ENCODE results near the gene KDM5A.

KDM5A gene

GRCh38 chr12:273382-273781 lies 115.7 kb downstream of the KDM5A start:
- Histone ChIP-seq H3K36me3 (ENCODE audit: insufficient read depth, low read length) (no peaks in the 10 kb centered on the region), H3K4me1 (ENCODE audit: insufficient read depth, low read length) (no peaks in the 10 kb centered on the region), H3K9me3 (ENCODE audit: control insufficient read depth, insufficient read depth, low read length) (no peaks in the 10 kb centered on the region), H3K9ac (ENCODE audit: low read depth, low read length) (no peak overlapping the region)

- H3K4me1 ChIP-seq (ENCODE audit: insufficient read depth, low read length) = no peaks in the 10 kb centered on the region
- H3K36me3 ChIP-seq (ENCODE audit: insufficient read depth, low read length) = no peaks in the 10 kb centered on the region
- no peak overlapping the region for H3K9ac ChIP-seq (ENCODE audit: low read depth, low read length)
- H3K9me3 ChIP-seq (ENCODE audit: control insufficient read depth, insufficient read depth, low read length) = no peaks in the 10 kb centered on the region
Measured at GRCh38 chr12:272942-273341, 116.2 kb downstream of the KDM5A start.

GRCh38 chr12:271161-271560 lies 118.0 kb downstream of the KDM5A start:
- no peaks in the 10 kb centered on the region for H3K9me3 ChIP-seq (ENCODE audit: control insufficient read depth, insufficient read depth, low read length)
- no peaks in the 10 kb centered on the region for H3K36me3 ChIP-seq (ENCODE audit: insufficient read depth, low read length)
- no peaks in the 10 kb centered on the region for H3K4me1 ChIP-seq (ENCODE audit: insufficient read depth, low read length)
- no peak overlapping the region for H3K9ac ChIP-seq (ENCODE audit: low read depth, low read length)

GRCh38 chr12:269191-269590 lies 119.9 kb downstream of the KDM5A start:
- Histone ChIP-seq H3K9ac (ENCODE audit: low read depth, low read length) (no peak overlapping the region), H3K4me1 (ENCODE audit: insufficient read depth, low read length) (no peaks in the 10 kb centered on the region), H3K36me3 (ENCODE audit: insufficient read depth, low read length) (no peaks in the 10 kb centered on the region), H3K9me3 (ENCODE audit: control insufficient read depth, insufficient read depth, low read length) (no peaks in the 10 kb centered on the region)

- no peaks in the 10 kb centered on the region for H3K36me3 ChIP-seq (ENCODE audit: insufficient read depth, low read length)
- no peak overlapping the region for H3K9ac ChIP-seq (ENCODE audit: low read depth, low read length)
- no peaks in the 10 kb centered on the region for H3K4me1 ChIP-seq (ENCODE audit: insufficient read depth, low read length)
- no peaks in the 10 kb centered on the region for H3K9me3 ChIP-seq (ENCODE audit: control insufficient read depth, insufficient read depth, low read length)
Measured at GRCh38 chr12:268483-268840, 120.7 kb downstream of the KDM5A start.

- H3K4me1 ChIP-seq (ENCODE audit: insufficient read depth, low read length) = no peaks in the 10 kb centered on the region; the same call in 1 of the 2 replicates
- H3K9ac ChIP-seq (ENCODE audit: low read depth, low read length) = no peak overlapping the region
- no peaks in the 10 kb centered on the region for H3K36me3 ChIP-seq (ENCODE audit: insufficient read depth, low read length)
- no peaks in the 10 kb centered on the region for H3K9me3 ChIP-seq (ENCODE audit: control insufficient read depth, insufficient read depth, low read length)
Measured at GRCh38 chr12:267581-268482, 121.3 kb downstream of the KDM5A start.

- Histone ChIP-seq H3K4me1 (ENCODE audit: insufficient read depth, low read length) (no peaks in the 10 kb centered on the region; the same call in none of the 2 replicates), H3K36me3 (ENCODE audit: insufficient read depth, low read length) (no peaks in the 10 kb centered on the region), H3K9ac (ENCODE audit: low read depth, low read length) (no peak overlapping the region), H3K9me3 (ENCODE audit: control insufficient read depth, insufficient read depth, low read length) (no peaks in the 10 kb centered on the region)
Measured at GRCh38 chr12:265096-265495, 124.0 kb downstream of the KDM5A start.

- no peaks in the 10 kb centered on the region; the same call in none of the 2 replicates for H3K4me1 ChIP-seq (ENCODE audit: insufficient read depth, low read length)
- no peaks in the 10 kb centered on the region for H3K36me3 ChIP-seq (ENCODE audit: insufficient read depth, low read length)
- no peaks in the 10 kb centered on the region for H3K9me3 ChIP-seq (ENCODE audit: control insufficient read depth, insufficient read depth, low read length)
- no peak overlapping the region for H3K9ac ChIP-seq (ENCODE audit: low read depth, low read length)
Measured at GRCh38 chr12:264269-264668, 124.9 kb downstream of the KDM5A start.

GRCh38 chr12:263574-263973 lies 125.5 kb downstream of the KDM5A start:
- H3K9me3 ChIP-seq (ENCODE audit: control insufficient read depth, insufficient read depth, low read length) = no peaks in the 10 kb centered on the region
- H3K4me1 ChIP-seq (ENCODE audit: insufficient read depth, low read length) = no peaks in the 10 kb centered on the region; the same call in none of the 2 replicates
- H3K36me3 ChIP-seq (ENCODE audit: insufficient read depth, low read length) = no peaks in the 10 kb centered on the region
- no peak overlapping the region for H3K9ac ChIP-seq (ENCODE audit: low read depth, low read length)

- H3K4me1 ChIP-seq (ENCODE audit: insufficient read depth, low read length) = no peaks in the 10 kb centered on the region; the same call in none of the 2 replicates
- H3K36me3 ChIP-seq (ENCODE audit: insufficient read depth, low read length) = no peaks in the 10 kb centered on the region
- H3K9me3 ChIP-seq (ENCODE audit: control insufficient read depth, insufficient read depth, low read length) = no peaks in the 10 kb centered on the region
- no peak within 1 kb of the TSS for H3K9ac ChIP-seq (ENCODE audit: low read depth, low read length)
Measured at GRCh38 chr12:262817-263216, 126.3 kb downstream of the KDM5A start, which contains the start of gene SLC6A13. SLC6A13 (minus strand) TSS chr12:262836; CDS start chr12:260052, 2,784 bp downstream.

- no peaks in the 10 kb centered on the region for H3K36me3 ChIP-seq (ENCODE audit: insufficient read depth, low read length)
- no peaks in the 10 kb centered on the region for H3K9me3 ChIP-seq (ENCODE audit: control insufficient read depth, insufficient read depth, low read length)
- no peaks in the 10 kb centered on the region; the same call in none of the 2 replicates for H3K4me1 ChIP-seq (ENCODE audit: insufficient read depth, low read length)
- H3K9ac ChIP-seq (ENCODE audit: low read depth, low read length) = no peak overlapping the region
Measured at GRCh38 chr12:262113-262512, 127.0 kb downstream of the KDM5A start.

- H3K9ac ChIP-seq (ENCODE audit: low read depth, low read length) = no peak overlapping the region
- no peaks in the 10 kb centered on the region; the same call in none of the 2 replicates for H3K4me1 ChIP-seq (ENCODE audit: insufficient read depth, low read length)
- no peaks in the 10 kb centered on the region for H3K9me3 ChIP-seq (ENCODE audit: control insufficient read depth, insufficient read depth, low read length)
- no peaks in the 10 kb centered on the region for H3K36me3 ChIP-seq (ENCODE audit: insufficient read depth, low read length)
Measured at GRCh38 chr12:257521-258321, 131.4 kb downstream of the KDM5A start.

- no peaks in the 10 kb centered on the region for H3K4me1 ChIP-seq (ENCODE audit: insufficient read depth, low read length)
Measured at GRCh38 chr12:256958-257357, 132.2 kb downstream of the KDM5A start.

GRCh38 chr12:256225-256624 lies 132.9 kb downstream of the KDM5A start:
- no peaks in the 10 kb centered on the region for H3K9me3 ChIP-seq (ENCODE audit: control insufficient read depth, insufficient read depth, low read length)
- H3K36me3 ChIP-seq (ENCODE audit: insufficient read depth, low read length) = no peaks in the 10 kb centered on the region
- no peaks in the 10 kb centered on the region for H3K4me1 ChIP-seq (ENCODE audit: insufficient read depth, low read length)
- H3K9ac ChIP-seq (ENCODE audit: low read depth, low read length) = no peak overlapping the region

More at GRCh38 chr12:256958-257357, 132.2 kb downstream of the KDM5A start:
- Histone ChIP-seq H3K9me3 (ENCODE audit: control insufficient read depth, insufficient read depth, low read length) (no peaks in the 10 kb centered on the region), H3K9ac (ENCODE audit: low read depth, low read length) (no peak overlapping the region), H3K36me3 (ENCODE audit: insufficient read depth, low read length) (no peaks in the 10 kb centered on the region)
